SK-N-SH (cell line): Measurements from ENCODE around the gene RSRC1. TPM values are rescaled to one million over a fixed set of nuclear protein-coding genes. Genes with fewer than 3 reads are reported as not detected.

Experiments used
- CTCF ChIA-PET: fragments of 300-600, 350-600 bp; formaldehyde crosslinking; extraction: SDS; loops from one replicate; lab custom pipeline; 2021; lab: Yijun Ruan, JAX
- POLR2A ChIA-PET: fragments of 350-600 bp; sonication (Branson Sonifier 250); formaldehyde crosslinking; extraction: SDS; loops from one replicate; lab custom pipeline; 2020; ENCODE audit warnings: antibody characterized with exemption, inconsistent platforms; lab: Yijun Ruan, JAX
- DNase-seq: peaks from one replicate; pipeline ENCODE4 v3.0.0; 2012
- H2AFZ ChIP-seq: fragments of 200-600 bp; sonication (generic); 2 replicates; pipeline ENCODE4 v1.8.1; 2016; ENCODE audit warnings: antibody characterized with exemption, mild to moderate bottlenecking, low read depth
- H3F3A ChIP-seq: fragments of 200-600 bp; sonication (generic); replicated peaks from 2 replicates; pipeline ENCODE3; 2016; ENCODE audit warnings: antibody characterized with exemption, mild to moderate bottlenecking; ENCODE audit not compliant: insufficient read depth
- H3K27ac ChIP-seq, 2 experiments: fragments of 200-500 bp in 1 of 2; fragments of 200-600 bp in 1 of 2; sonication (Bioruptor generic) in 1 of 2; sonication (generic), shearing (Covaris generic) in 1 of 2; 2 replicates each; pipeline versions ENCODE4 v1.5.1 to v1.6.1; 2014 to 2016; ENCODE audit warnings: low read depth in 2 of 2, inconsistent platforms in 1 of 2, low read length in 1 of 2, mild to moderate bottlenecking in 1 of 2, mixed read lengths in 1 of 2
- H3K27me3 ChIP-seq: fragments of 200-600 bp; sonication (generic), shearing (Covaris generic); 2 replicates; pipeline ENCODE4 v1.6.1; 2016; ENCODE audit warnings: mixed run types; ENCODE audit not compliant: insufficient read depth
- H3K36me3 ChIP-seq, 2 experiments: fragments of 200-500 bp in 1 of 2; fragments of 200-600 bp in 1 of 2; sonication (Bioruptor generic) in 1 of 2; sonication (generic) in 1 of 2; replicated peaks in 1 of 2; 2 replicates each; pipeline versions ENCODE3 to v1.5.1; 2014 to 2016; ENCODE audit warnings: low read length in 1 of 2, mild to moderate bottlenecking in 1 of 2; ENCODE audit not compliant: insufficient read depth in 2 of 2, control insufficient read depth in 1 of 2
- H3K4me1 ChIP-seq, 2 experiments: fragments of 200-500 bp in 1 of 2; fragments of 200-600 bp in 1 of 2; sonication (Bioruptor generic) in 1 of 2; sonication (generic), shearing (Covaris generic) in 1 of 2; 2 replicates each; pipeline versions ENCODE4 v1.5.1 to v1.6.1; 2014 to 2016; ENCODE audit warnings: low read depth in 1 of 2, low read length in 1 of 2, mixed run types in 1 of 2; ENCODE audit not compliant: insufficient read depth in 2 of 2, control insufficient read depth in 1 of 2
- H3K4me2 ChIP-seq: fragments of 200-600 bp; sonication (generic), shearing (Covaris generic); 2 replicates; pipeline ENCODE4 v1.6.1; 2017; ENCODE audit warnings: mixed run types
- H3K4me3 ChIP-seq, 2 experiments: fragments of 200-500 bp in 1 of 2; fragments of 200-600 bp in 1 of 2; sonication (Bioruptor generic) in 1 of 2; sonication (generic), shearing (Covaris generic) in 1 of 2; 2 replicates each; pipeline versions ENCODE4 v1.5.1 to v1.8.1; 2014 to 2016; ENCODE audit warnings: low read depth in 2 of 2, inconsistent platforms in 1 of 2, low read length in 1 of 2, mild to moderate bottlenecking in 1 of 2, mixed read lengths in 1 of 2, moderate library complexity in 1 of 2
- H3K79me2 ChIP-seq: fragments of 200-600 bp; sonication (generic); 2 replicates; pipeline ENCODE4 v1.8.1; 2017; ENCODE audit warnings: mild to moderate bottlenecking; ENCODE audit not compliant: insufficient read depth
- H3K9ac ChIP-seq: fragments of 200-600 bp; sonication (generic); 2 replicates; pipeline ENCODE4 v1.6.1; 2017; ENCODE audit warnings: mixed run types
- H3K9me2 ChIP-seq: fragments of 200-600 bp; sonication (generic); 2 replicates; pipeline ENCODE4 v1.6.1; 2017; ENCODE audit warnings: mixed run types
- H3K9me3 ChIP-seq: fragments of 200-600 bp; sonication (generic); 2 replicates; pipeline ENCODE4 v1.6.1; 2017; ENCODE audit warnings: mixed run types, mild to moderate bottlenecking, moderate library complexity
- H4K20me1 ChIP-seq: fragments of 200-600 bp; sonication (generic); 2 replicates; pipeline ENCODE4 v1.6.1; 2017; ENCODE audit warnings: mild to moderate bottlenecking, mixed run types; ENCODE audit not compliant: insufficient read depth
- CHD2 ChIP-seq: fragments of 150-350 bp; IDR thresholded peaks from 2 replicates; pipeline ENCODE4 v1.6.1; 2018; ENCODE audit warnings: low read length; ENCODE audit not compliant: partially characterized antibody
- CTCF ChIP-seq: fragments of 200-600 bp; sonication (generic); IDR thresholded peaks from 2 replicates; pipeline ENCODE4 v1.6.1; 2017; ENCODE audit warnings: antibody characterized with exemption, mild to moderate bottlenecking, moderate library complexity
- ELF1 ChIP-seq: IDR thresholded peaks from 2 replicates; pipeline ENCODE4 v1.4.0; 2012
- EP300 ChIP-seq, 2 experiments: IDR thresholded peaks; 2 replicates each; pipeline versions ENCODE4 v1.4.0 to v1.6.1; 2012; ENCODE audit warnings: borderline replicate concordance in 1 of 2, low read depth in 1 of 2, low read length in 1 of 2
- EZH2phosphoT487 ChIP-seq: fragments of 200-600 bp; sonication (generic); IDR thresholded peaks from 2 replicates; pipeline ENCODE4 v1.6.1; 2017; ENCODE audit warnings: low read depth, mixed run types, mild to moderate bottlenecking, antibody characterized with exemption, moderate library complexity, borderline replicate concordance
- FOSL2 ChIP-seq: IDR thresholded peaks from 2 replicates; pipeline ENCODE4 v1.4.0; 2012; ENCODE audit warnings: low read depth, mild to moderate bottlenecking, moderate library complexity, borderline replicate concordance
- FOXM1 ChIP-seq: IDR thresholded peaks from 2 replicates; pipeline ENCODE4 v1.4.0; 2012; ENCODE audit warnings: low read depth, mild to moderate bottlenecking
- NFIC ChIP-seq: IDR thresholded peaks from 2 replicates; pipeline ENCODE4 v1.4.0; 2012; ENCODE audit warnings: borderline replicate concordance
- NRF1 ChIP-seq: IDR thresholded peaks from 2 replicates; pipeline ENCODE4 v1.6.1; 2012; ENCODE audit warnings: low read depth, mild to moderate bottlenecking, low read length
- POLR2AphosphoS5 ChIP-seq: IDR thresholded peaks from 2 replicates; pipeline ENCODE4 v1.6.1; 2012; ENCODE audit warnings: low read depth, low read length
- RAD21 ChIP-seq: IDR thresholded peaks from 2 replicates; pipeline ENCODE4 v1.6.1; 2012; ENCODE audit warnings: mild to moderate bottlenecking, low read length
- RCOR1 ChIP-seq: fragments of 150-350 bp; IDR thresholded peaks from 2 replicates; pipeline ENCODE4 v1.6.1; 2017; ENCODE audit warnings: antibody characterized with exemption, low read length
- WGBS: methylation state at CpG from one replicate; pipeline ENCODE4 v1.1.6; 2017; ENCODE audit warnings: low lambda C conversion rate; 5-methylcytosine and 5-hydroxymethylcytosine counted together
- polyA plus RNA-seq, 3 experiments: library from polyadenylated mRNA; depleted of rRNA; stranded (reverse); fragments of >200 nt; gene quantifications; 2 replicates each; pipeline ENCODE4 v1.2.3, GENCODE V29; 2012
- TF ChIP-seq, protein P1 (sequence below): IDR thresholded peaks from 2 replicates; pipeline ENCODE4 v1.4.0; 2012; ENCODE audit warnings: low read depth
- TF ChIP-seq, protein P2 (sequence below): IDR thresholded peaks from 2 replicates; pipeline ENCODE4; 2012

RSRC1 gene
- polyA plus RNA-seq, 1 of the 3 experiments (the other 2 are of a cell fraction): 4.5 TPM

DNA sequence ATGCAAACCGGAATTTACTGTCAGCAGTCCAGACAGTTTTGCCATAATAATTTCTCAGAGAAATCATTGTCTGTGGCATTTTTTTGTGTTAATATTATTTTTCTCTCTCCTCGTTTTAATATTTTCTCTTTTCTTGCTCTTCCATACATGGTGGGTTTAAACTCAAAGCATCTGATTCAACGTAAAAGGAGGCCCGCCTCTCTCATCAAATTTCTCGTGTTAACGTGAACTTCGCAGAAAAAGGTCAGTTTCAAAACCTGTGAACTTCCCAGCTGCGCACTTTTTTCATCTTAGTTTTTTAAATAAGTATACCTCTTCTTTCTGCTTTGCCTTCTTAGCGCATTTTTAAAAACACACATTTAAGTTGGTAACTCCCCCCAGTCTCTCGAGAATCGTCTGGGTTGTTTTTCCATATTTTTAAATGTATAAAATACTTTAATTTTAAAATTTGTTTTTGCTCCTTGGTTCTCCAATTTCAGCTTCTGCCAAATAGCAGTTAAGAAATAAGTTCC, 12.8 kb upstream of the RSRC1 start:
- peaks cover 0 to 5% of the 10 kb centered on the region in 2 experiments; a peak in 2 of 4 replicates for H3K4me1 ChIP-seq
- H3F3A ChIP-seq: no peaks in the 10 kb centered on the region
- no peaks in the 10 kb centered on the region; the same call in 1 of the 2 replicates for H3K79me2 ChIP-seq
- no peak for DNase-seq
- H4K20me1 ChIP-seq: no peaks in the 10 kb centered on the region
- H3K4me2 ChIP-seq: no peak overlapping the region
- H3K4me3 ChIP-seq: no peak overlapping the region
- WGBS: 93% methylated on average over 11 of the region's 11 CpGs
- H2AFZ ChIP-seq: no peak overlapping the region
- no peaks in the 10 kb centered on the region for H3K9me3 ChIP-seq
- H3K27ac ChIP-seq: no peak overlapping the region
- H3K27me3 ChIP-seq: no peaks in the 10 kb centered on the region
- H3K9me2 ChIP-seq: no peaks in the 10 kb centered on the region
- TF ChIP-seq CHD2: no peak
- no peak for TF ChIP-seq FOSL2
- TF ChIP-seq, protein P1, sequence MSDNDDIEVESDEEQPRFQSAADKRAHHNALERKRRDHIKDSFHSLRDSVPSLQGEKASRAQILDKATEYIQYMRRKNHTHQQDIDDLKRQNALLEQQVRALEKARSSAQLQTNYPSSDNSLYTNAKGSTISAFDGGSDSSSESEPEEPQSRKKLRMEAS: no peak
- H3K36me3 ChIP-seq: peaks cover 59 to 64% of the 10 kb centered on the region in 2 experiments
- CTCF ChIA-PET: no interaction called here
- no peak overlapping the region for H3K9ac ChIP-seq
- POLR2A ChIA-PET: no interaction called here

GRCh38 chr3:158097593-158098308, 12.1 kb upstream of the RSRC1 start:
- peaks cover 2% of the 10 kb centered on the region for H3K79me2 ChIP-seq
- 90% methylated on average over 60 of the region's 60 CpGs for WGBS
- TF ChIP-seq, protein P2, sequence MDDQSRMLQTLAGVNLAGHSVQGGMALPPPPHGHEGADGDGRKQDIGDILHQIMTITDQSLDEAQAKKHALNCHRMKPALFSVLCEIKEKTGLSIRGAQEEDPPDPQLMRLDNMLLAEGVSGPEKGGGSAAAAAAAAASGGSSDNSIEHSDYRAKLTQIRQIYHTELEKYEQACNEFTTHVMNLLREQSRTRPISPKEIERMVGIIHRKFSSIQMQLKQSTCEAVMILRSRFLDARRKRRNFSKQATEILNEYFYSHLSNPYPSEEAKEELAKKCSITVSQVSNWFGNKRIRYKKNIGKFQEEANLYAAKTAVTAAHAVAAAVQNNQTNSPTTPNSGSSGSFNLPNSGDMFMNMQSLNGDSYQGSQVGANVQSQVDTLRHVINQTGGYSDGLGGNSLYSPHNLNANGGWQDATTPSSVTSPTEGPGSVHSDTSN: no peak
- TF ChIP-seq CTCF: no peak
- TF ChIP-seq EZH2phosphoT487: no peak
- no peak for TF ChIP-seq NFIC
- TF ChIP-seq ELF1: no peak
- TF ChIP-seq FOXM1: no peak
- TF ChIP-seq RCOR1: no peak
- TF ChIP-seq EP300 (IDR thresholded peaks at IDR 0.05; ENCODE audit: borderline replicate concordance in 1 of 2, low read depth in 1 of 2, low read length in 1 of 2): no peak
- no peak for TF ChIP-seq FOSL2
- TF ChIP-seq POLR2AphosphoS5: no peak
- TF ChIP-seq NRF1: no peak
- TF ChIP-seq RAD21: no peak
- H3K27ac ChIP-seq: no peak overlapping the region
- DNase-seq: no peak
- POLR2A ChIA-PET: no interaction called here
- no peaks in the 10 kb centered on the region for H3K27me3 ChIP-seq
- H3K9me3 ChIP-seq: no peaks in the 10 kb centered on the region
- H3K9me2 ChIP-seq: no peaks in the 10 kb centered on the region
- CTCF ChIA-PET: no interaction called here
- H3K36me3 ChIP-seq: peaks cover 62 to 68% of the 10 kb centered on the region in 2 experiments
- H3K9ac ChIP-seq: no peak overlapping the region
- H4K20me1 ChIP-seq: no peaks in the 10 kb centered on the region; the same call in 1 of the 2 replicates
- H2AFZ ChIP-seq: no peak overlapping the region
- H3F3A ChIP-seq: no peaks in the 10 kb centered on the region
- H3K4me3 ChIP-seq: no peak overlapping the region
- H3K4me2 ChIP-seq: no peak overlapping the region
- H3K4me1 ChIP-seq: peaks cover 0 to 5% of the 10 kb centered on the region in 2 experiments; a peak in 2 of 4 replicates
